Neuronal stem cell (in vitro differentiated cells): ENCODE results near the gene UBA7.

Experiments used
- DNase-seq: peaks from one replicate; pipeline ENCODE4 v3.0.0-alpha.2; 2013; ENCODE audit warnings: low spot score
- H2AFZ ChIP-seq: one replicate; pipeline ENCODE4 v1.6.1; 2013; ENCODE audit warnings: mild to moderate bottlenecking, low read length, inconsistent platforms
- H2AK5ac ChIP-seq: 2 replicates; pipeline ENCODE4 v1.6.1; 2013; ENCODE audit warnings: low read depth, mild to moderate bottlenecking, inconsistent platforms, low read length, moderate library complexity, mixed read lengths
- H2BK120ac ChIP-seq: 2 replicates; pipeline ENCODE4 v1.6.1; 2013; ENCODE audit warnings: low read depth, mild to moderate bottlenecking, inconsistent platforms, low read length, moderate library complexity, mixed read lengths
- H2BK12ac ChIP-seq: one replicate; pipeline ENCODE4 v1.6.1; 2013; ENCODE audit warnings: low read length, inconsistent platforms
- H2BK15ac ChIP-seq: 2 replicates; pipeline ENCODE4 v1.6.1; 2013; ENCODE audit warnings: mild to moderate bottlenecking, low read length, inconsistent platforms, mixed read lengths
- H2BK5ac ChIP-seq: one replicate; pipeline ENCODE4 v1.6.1; 2013; ENCODE audit warnings: inconsistent platforms, mild to moderate bottlenecking, low read length, moderate library complexity
- H3K14ac ChIP-seq: one replicate; pipeline ENCODE4 v1.6.1; 2013; ENCODE audit warnings: low read length, inconsistent platforms
- H3K18ac ChIP-seq: 2 replicates; pipeline ENCODE4 v1.6.1; 2013; ENCODE audit warnings: low read length, inconsistent platforms
- H3K23ac ChIP-seq: 2 replicates; pipeline ENCODE4 v1.6.1; 2013; ENCODE audit warnings: low read depth, mild to moderate bottlenecking, mixed read lengths, low read length, inconsistent platforms; ENCODE audit not compliant: poor library complexity
- H3K27ac ChIP-seq: replicated peaks from 3 replicates; pipeline ENCODE4 v1.5.1; 2013; ENCODE audit warnings: low read length, inconsistent platforms
- H3K27me3 ChIP-seq, 3 experiments: 2 replicates each; pipeline ENCODE4 v1.6.1; 2013; ENCODE audit warnings: low read length in 3 of 3, mild to moderate bottlenecking in 2 of 3, inconsistent platforms in 1 of 3, low read depth in 1 of 3, mixed read lengths in 1 of 3, moderate library complexity in 1 of 3; ENCODE audit not compliant: control insufficient read depth in 3 of 3, insufficient read depth in 3 of 3
- H3K36me3 ChIP-seq, 2 donors: replicated peaks in 1 of 2; 2 replicates each; pipeline ENCODE4 v1.6.1; 2013; ENCODE audit warnings: low read length in 2 of 2; ENCODE audit not compliant: control insufficient read depth in 2 of 2, insufficient read depth in 2 of 2
- H3K4ac ChIP-seq: 2 replicates; pipeline ENCODE4 v1.6.1; 2013; ENCODE audit warnings: inconsistent platforms, mild to moderate bottlenecking, low read length, moderate library complexity
- H3K4me1 ChIP-seq, 2 donors: 1 replicate in 1 of 2; 2 replicates in 1 of 2; pipeline ENCODE4 v1.6.1; 2013; ENCODE audit warnings: low read length in 2 of 2, low read depth in 1 of 2; ENCODE audit not compliant: control insufficient read depth in 2 of 2, insufficient read depth in 1 of 2
- H3K4me2 ChIP-seq: one replicate; pipeline ENCODE4 v1.6.1; 2013; ENCODE audit warnings: mild to moderate bottlenecking, low read length, inconsistent platforms; ENCODE audit not compliant: insufficient read depth, poor library complexity, severe bottlenecking
- H3K4me3 ChIP-seq, 2 donors: 2 replicates each; pipeline ENCODE4 v1.5.1; 2013; ENCODE audit warnings: low read length in 2 of 2, mild to moderate bottlenecking in 2 of 2, inconsistent platforms in 1 of 2, moderate library complexity in 1 of 2
- H3K79me1 ChIP-seq: one replicate; pipeline ENCODE4 v1.6.1; 2013; ENCODE audit warnings: low read depth, mild to moderate bottlenecking, inconsistent platforms, low read length, moderate library complexity
- H3K9ac ChIP-seq: one replicate; pipeline ENCODE4 v1.6.1; 2013; ENCODE audit warnings: mild to moderate bottlenecking, low read depth, low read length, inconsistent platforms; ENCODE audit not compliant: poor library complexity
- H3K9me3 ChIP-seq, 2 donors: replicated peaks in 1 of 2; 2 replicates each; pipeline versions ENCODE3 to v1.6.1; 2013; ENCODE audit warnings: low read length in 2 of 2, mild to moderate bottlenecking in 2 of 2, inconsistent platforms in 1 of 2, low read depth in 1 of 2, mixed read lengths in 1 of 2, moderate library complexity in 1 of 2; ENCODE audit not compliant: control insufficient read depth in 2 of 2, insufficient read depth in 1 of 2
- H4K8ac ChIP-seq: one replicate; pipeline ENCODE4 v1.6.1; 2013; ENCODE audit warnings: low read depth, mild to moderate bottlenecking, inconsistent platforms, low read length, moderate library complexity
- H4K91ac ChIP-seq: one replicate; pipeline ENCODE4 v1.6.1; 2013; ENCODE audit warnings: low read length, low read depth, mild to moderate bottlenecking, inconsistent platforms; ENCODE audit not compliant: poor library complexity
- WGBS, 2 donors: extraction: QIAGEN DNeasy Blood & Tissue Kit; methylation state at CpG; one replicate each; pipeline ENCODE4 v1.1.7; 2013; ENCODE audit warnings: missing lambda C conversion rate in 2 of 2, mixed read lengths in 1 of 2; ENCODE audit not compliant: insufficient read length in 2 of 2, insufficient replicate concordance in 1 of 2; ENCODE audit errors: extremely low coverage in 2 of 2; 5-methylcytosine and 5-hydroxymethylcytosine counted together

Gene UBA7

GRCh38 chr3:49841806-49842205 is 28.1 kb upstream of the UBA7 start:
- Histone ChIP-seq H3K79me1 (no peaks in the 10 kb centered on the region), H4K91ac (no peak overlapping the region), H2BK12ac (no peak overlapping the region), H3K4ac (no peak overlapping the region), H3K9ac (no peak overlapping the region), H3K14ac (no peak overlapping the region), H3K4me1 (peaks cover 0 to 2% of the 10 kb centered on the region in 2 donors), H2AK5ac (no peak overlapping the region), H3K4me3 (no peak overlapping the region), H2BK120ac (no peak overlapping the region), H2BK15ac (no peak overlapping the region), H3K23ac (no peak overlapping the region), H3K27ac (no peak overlapping the region), H3K4me2 (no peak overlapping the region), H3K9me3 (no peaks in the 10 kb centered on the region), H3K18ac (no peak overlapping the region), H4K8ac (no peak overlapping the region), H2AFZ (no peak overlapping the region), H3K36me3 (peaks cover 55 to 84% of the 10 kb centered on the region in 2 donors), H3K27me3 (no peaks in the 10 kb centered on the region), H2BK5ac (no peak overlapping the region)
- no peak for DNase-seq
- no CpG with 5 or more reads among the region's 7 CpGs for WGBS, 2 donors

DNA sequence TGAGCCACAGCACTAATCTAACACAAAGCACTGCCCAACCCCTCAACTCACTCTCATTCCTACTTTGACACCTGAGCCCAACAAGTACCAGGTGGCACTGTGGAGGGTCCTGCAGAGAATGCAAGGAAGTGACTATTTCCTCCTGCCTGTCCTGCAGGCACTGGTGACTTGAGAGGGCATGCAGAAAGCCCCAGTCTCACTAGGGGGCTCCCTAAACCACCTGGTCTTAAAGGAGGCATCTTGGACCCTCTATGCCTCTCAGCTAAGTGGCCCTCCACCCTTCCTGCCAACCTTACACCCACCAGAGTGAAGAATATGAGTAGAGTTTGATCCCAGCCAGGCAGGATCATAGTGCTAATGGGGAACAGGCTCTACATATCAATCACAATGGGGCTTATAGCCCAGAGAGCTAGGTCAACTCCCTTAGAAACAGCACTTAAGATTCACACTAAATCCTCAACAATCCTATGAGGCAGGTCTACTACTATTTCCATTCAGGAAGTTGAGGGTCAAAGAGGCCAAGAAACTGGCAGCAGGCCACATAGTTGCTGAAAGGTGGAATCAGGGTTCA is 27.5 kb upstream of the UBA7 start:
- Histone ChIP-seq H2AK5ac (no peak overlapping the region), H3K4me2 (no peak overlapping the region), H2BK15ac (no peak overlapping the region), H3K14ac (no peak overlapping the region), H3K23ac (no peak overlapping the region), H3K27ac (no peak overlapping the region), H2BK5ac (no peak overlapping the region), H3K18ac (no peak overlapping the region), H3K79me1 (no peaks in the 10 kb centered on the region), H3K9me3 (no peaks in the 10 kb centered on the region), H3K4ac (no peak overlapping the region), H2BK120ac (no peak overlapping the region), H4K8ac (no peak overlapping the region), H3K36me3 (peaks cover 53 to 84% of the 10 kb centered on the region in 2 donors), H2AFZ (no peak overlapping the region), H4K91ac (no peak overlapping the region), H3K27me3 (no peaks in the 10 kb centered on the region), H3K9ac (no peak overlapping the region), H2BK12ac (no peak overlapping the region), H3K4me1 (peaks cover 0 to 2% of the 10 kb centered on the region in 2 donors), H3K4me3 (no peak overlapping the region)
- peak; percentile 15 for DNase-seq

GRCh38 chr3:49840388-49840787 is 26.6 kb upstream of the UBA7 start:
- Histone ChIP-seq H3K9ac (peak overlapping the region; percentile 7), H3K23ac (no peak overlapping the region), H3K79me1 (no peaks in the 10 kb centered on the region), H3K27ac (no peak overlapping the region), H3K4me2 (no peak overlapping the region), H3K9me3 (no peaks in the 10 kb centered on the region), H3K18ac (no peak overlapping the region), H3K36me3 (peaks cover 49 to 80% of the 10 kb centered on the region in 2 donors), H2BK15ac (no peak overlapping the region), H4K91ac (no peak overlapping the region), H2AFZ (no peak overlapping the region), H2AK5ac (no peak overlapping the region), H3K4me1 (peaks cover 0 to 2% of the 10 kb centered on the region in 2 donors), H2BK5ac (no peak overlapping the region), H3K4me3 (no peak overlapping the region), H4K8ac (no peak overlapping the region), H2BK120ac (no peak overlapping the region), H3K14ac (no peak overlapping the region), H2BK12ac (no peak overlapping the region), H3K27me3 (no peaks in the 10 kb centered on the region), H3K4ac (no peak overlapping the region)
- WGBS, 2 donors, result no CpG with 5 or more reads among the region's 2 CpGs
- no peak for DNase-seq

- Histone ChIP-seq H2AFZ (no peak overlapping the region), H2BK120ac (no peak overlapping the region), H2BK12ac (no peak overlapping the region), H3K4me2 (no peak overlapping the region), H3K4me3 (no peak overlapping the region), H3K27me3 (no peaks in the 10 kb centered on the region), H3K4me1 (peaks cover 0 to 2% of the 10 kb centered on the region in 2 donors), H3K4ac (no peak overlapping the region), H3K23ac (no peak overlapping the region), H3K79me1 (no peaks in the 10 kb centered on the region), H3K9ac (no peak overlapping the region), H2BK15ac (no peak overlapping the region), H3K9me3 (no peaks in the 10 kb centered on the region), H4K8ac (no peak overlapping the region), H3K14ac (no peak overlapping the region), H2BK5ac (no peak overlapping the region), H4K91ac (no peak overlapping the region), H3K27ac (no peak overlapping the region), H3K36me3 (peaks cover 40 to 80% of the 10 kb centered on the region in 2 donors), H2AK5ac (no peak overlapping the region), H3K18ac (no peak overlapping the region)
- peak; percentile 56 for DNase-seq
- no CpG with 5 or more reads among the region's 6 CpGs for WGBS, 2 donors
These were observed 25.5 kb upstream of the UBA7 start for GRCh38 chr3:49839193-49839809.
